NCI-H146 (cell line): ENCODE results near the gene MYBPC3.
"Not testable (repeated sequence)": the region's sequence is repeated elsewhere in the genome, so short reads cannot be mapped to it uniquely, and the experiment has no call there.

Experiments used
- DNase-seq: peaks from one replicate; lab custom pipeline; 2025; lab: John Stamatoyannopoulos, UW

MYBPC3 gene

DNA sequence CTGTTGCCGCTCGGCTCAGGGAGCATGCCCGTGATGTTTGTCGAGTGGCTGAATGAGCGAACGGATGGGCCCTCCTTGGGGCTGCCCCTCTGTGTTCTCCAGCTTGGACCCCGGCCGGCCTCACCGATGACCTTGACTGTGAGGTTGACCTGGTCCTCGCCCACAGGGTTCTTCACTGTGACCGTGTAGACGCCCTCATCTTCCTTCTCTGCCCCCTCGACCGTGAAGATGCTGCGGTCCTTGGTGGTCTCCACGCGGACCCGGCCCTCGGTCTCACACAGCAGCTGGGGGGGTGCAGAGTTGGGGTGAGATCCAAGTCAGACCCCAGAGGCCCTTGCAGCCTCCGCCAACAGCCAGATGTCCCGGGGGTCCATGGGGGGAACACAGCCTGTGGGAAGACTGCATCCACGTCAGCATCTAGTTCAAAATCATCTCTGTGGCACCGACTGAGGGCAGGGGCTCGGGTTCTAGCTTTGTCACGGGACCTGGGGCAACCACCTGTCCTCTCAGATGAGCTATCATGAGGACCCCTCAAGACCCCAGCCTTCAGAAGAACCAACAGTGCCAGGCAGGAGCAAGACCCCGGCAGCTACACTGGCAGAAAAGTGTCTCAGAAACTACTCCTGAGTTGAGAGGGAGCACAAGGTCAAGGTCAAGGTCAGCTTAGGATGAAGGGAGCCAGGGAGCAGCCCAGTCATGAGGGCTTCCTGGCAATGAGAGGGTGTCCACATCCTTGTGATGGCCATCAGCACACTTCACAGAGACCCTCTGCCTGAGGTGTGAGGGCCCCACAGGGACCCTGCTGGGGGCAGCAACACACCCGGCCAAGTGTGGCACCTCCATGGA is 13.9 kb downstream of the MYBPC3 start:
- DNase-seq: no peak

- no peak for DNase-seq
These were observed 15.1 kb downstream of the MYBPC3 start for GRCh38 chr11:47337229-47337924.

DNA sequence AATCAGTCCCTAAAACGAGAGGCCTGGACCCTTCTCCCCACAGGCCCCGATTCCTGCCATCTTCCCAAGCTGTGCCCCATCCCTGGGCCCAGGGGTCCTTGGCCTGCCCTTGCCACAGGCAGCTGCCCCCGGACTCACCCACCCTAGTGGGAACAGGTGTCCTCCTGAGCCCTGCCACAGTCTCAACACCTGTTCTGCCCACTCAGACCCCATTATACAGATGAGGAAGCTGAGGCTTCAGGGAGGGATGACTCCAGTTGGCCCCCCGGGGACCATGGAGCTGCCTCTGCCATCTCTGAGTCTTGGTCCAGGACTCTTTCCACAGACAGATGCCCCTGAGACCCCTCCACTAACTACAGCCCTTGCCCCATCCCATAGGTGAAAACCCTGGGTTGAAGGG is 15.9 kb downstream of the MYBPC3 start:
- no peak for DNase-seq

GRCh38 chr11:47335733-47336132 is 16.8 kb downstream of the MYBPC3 start:
- DNase-seq: no peak

- DNase-seq: not testable (repeated sequence)
These were observed 17.6 kb downstream of the MYBPC3 start for GRCh38 chr11:47334699-47335411.

- DNase-seq: no peak
These were observed 18.5 kb downstream of the MYBPC3 start for GRCh38 chr11:47333886-47334443.

DNA sequence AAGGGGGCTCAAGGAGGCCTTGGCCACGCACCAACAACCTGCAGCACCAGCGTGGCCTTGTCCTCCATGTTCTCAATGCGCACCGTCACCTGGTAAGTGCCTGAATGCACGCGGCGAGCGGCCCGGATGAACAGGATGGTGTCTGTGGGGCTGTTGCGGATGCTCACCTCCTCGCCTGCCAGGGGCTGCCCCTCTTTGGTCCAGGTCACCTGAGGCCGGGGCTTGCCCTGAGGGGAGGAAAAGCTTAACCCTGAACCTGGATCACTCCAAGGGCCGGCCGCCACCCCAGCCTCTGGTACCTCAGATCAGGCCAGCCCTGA is 19.0 kb downstream of the MYBPC3 start:
- DNase-seq: no peak

- no peak for DNase-seq
These were observed 19.5 kb downstream of the MYBPC3 start for GRCh38 chr11:47332791-47333525.

DNA sequence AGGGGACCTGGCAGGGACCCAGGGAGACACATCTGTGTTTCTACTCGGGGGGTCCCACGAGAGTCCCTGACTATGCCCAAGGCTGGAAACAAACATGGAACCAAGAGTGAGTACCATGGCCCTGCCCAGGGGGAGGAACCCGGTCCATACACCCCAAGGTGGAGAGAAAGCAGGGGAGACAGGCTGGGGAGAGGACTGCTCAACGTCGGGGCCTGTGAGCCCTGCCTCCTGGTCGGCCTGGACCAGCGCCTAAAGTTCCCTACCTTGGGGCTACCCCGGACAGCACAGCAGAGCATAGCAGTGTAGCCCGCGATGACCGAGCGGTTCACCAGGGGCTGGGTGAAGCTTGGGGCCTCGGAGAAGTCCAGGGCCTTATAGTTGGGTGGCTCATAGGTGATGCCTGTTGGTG is 20.2 kb downstream of the MYBPC3 start:
- DNase-seq: no peak

GRCh38 chr11:47331454-47332302 is 20.8 kb downstream of the MYBPC3 start:
- DNase-seq: no peak

DNA sequence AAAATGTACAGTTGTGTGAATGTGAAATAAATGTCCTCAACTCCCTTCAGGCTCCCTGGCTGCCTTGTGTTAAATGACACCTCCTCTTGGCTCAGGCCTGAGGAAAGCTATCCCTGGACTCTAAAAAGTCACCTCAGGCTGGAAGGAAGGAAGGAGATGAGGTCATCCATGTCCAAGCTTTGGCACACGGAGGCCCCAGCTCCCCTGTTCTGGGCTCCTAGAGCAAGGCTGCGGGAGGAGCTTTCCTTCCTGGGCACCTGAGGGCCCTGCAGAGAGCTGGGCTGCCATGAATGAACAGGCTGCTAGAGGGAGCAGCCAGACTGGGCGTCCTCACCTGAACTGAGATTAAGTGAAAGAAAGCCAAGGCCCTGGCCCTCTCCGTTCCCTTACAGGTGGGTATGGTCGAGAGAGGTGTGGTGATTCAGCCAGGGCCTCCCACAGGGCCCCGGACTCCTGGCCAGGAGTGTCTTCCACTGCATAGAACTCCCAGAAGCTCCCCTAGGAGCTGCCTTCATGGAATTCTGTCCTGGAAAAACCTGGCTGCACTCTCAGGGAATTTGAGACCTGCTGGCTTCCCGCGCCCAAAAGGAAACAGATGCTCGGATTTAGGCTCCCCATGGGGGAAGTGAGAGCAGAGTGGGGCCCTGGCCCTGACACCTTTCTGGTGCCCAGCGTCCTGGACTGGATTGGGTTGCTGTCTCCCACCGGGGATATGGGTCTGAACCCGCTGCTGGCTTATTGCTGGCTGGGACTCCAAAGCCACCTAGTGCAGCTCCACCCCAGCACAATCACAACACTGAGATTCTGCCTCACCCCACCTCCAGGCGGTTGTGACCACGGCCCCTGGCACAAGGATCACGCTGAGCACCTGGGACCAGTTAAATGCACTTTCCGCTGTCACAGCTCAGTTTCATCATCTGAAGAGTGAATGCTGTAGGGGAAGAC is 22.2 kb downstream of the MYBPC3 start:
- DNase-seq: no peak

DNA sequence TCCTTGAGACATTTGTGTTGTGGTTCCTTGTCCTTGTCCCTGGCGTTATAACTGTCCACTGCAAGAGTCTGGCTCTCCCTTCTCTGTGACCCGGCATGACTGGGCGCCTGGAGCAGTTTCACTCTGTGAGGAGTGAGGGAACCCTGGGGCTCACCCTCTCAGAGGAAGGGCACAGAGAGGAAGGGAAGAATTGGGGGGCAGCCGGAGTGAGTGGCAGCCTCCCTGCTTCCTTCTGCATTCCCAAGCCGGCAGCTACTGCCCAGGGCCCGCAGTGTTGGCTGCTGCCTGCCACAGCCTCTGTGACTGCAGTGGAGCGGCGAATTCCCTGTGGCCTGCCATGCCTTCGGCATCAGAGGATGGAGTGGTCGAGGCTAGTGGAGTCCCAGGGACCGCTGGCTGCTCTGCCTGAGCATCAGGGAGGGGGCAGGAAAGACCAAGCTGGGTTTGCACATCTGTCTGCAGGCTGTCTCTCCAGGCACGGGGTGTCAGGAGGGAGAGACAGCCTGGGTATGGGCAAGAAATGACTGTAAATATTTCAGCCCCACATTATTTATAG is 23.0 kb downstream of the MYBPC3 start:
- DNase-seq: no peak

- DNase-seq: no peak
These were observed 23.8 kb downstream of the MYBPC3 start for GRCh38 chr11:47328449-47329390.

DNA sequence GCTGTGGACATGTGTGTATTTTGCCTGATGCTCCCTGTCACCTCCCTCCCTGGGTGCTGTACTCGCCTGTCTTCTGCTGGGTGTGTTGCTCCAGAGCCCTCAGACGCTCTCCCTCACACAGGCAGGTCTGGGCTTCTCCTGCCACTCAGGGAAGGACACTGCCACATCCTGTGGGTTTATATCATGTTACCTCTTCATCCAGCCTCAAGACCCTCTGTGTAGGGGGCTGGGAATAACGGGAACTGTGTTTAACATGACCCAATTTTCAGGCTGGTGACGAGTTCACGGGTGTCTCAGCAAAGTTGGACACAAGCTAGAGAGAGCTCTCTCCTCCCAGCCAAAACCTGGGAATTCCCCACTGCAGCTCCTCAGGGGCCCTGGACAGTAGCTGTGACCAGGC is 24.6 kb downstream of the MYBPC3 start:
- no peak for DNase-seq

DNA sequence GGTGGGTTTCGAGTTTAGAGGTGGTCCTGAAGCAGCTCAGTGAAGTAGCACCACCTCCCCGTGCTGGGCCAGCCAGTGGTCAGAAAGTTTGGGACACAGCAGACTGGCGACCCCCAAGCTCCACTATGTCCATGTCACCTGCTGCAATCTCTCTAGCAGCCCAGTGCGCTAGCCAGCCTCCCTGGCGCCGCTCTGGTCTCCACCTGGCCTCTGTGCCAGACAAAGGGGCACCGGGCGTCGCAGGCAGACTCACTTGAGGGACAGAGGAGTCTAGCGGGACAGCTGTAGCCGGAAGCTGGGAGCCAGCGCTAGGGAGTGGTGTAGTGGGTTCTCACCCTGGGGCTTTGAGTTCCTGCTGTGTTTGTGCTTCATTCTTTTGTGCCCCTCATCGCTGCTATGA is 25.5 kb downstream of the MYBPC3 start:
- DNase-seq: no peak

GRCh38 chr11:47326198-47326597 is 26.3 kb downstream of the MYBPC3 start:
- DNase-seq: no peak

GRCh38 chr11:47325271-47326041 is 27.0 kb downstream of the MYBPC3 start:
- no peak for DNase-seq

GRCh38 chr11:47324520-47324919 is 28.0 kb downstream of the MYBPC3 start:
- DNase-seq: no peak
